ENCODE results near the gene TRIO.
A peak's percentile ranks its signal among the peaks of the same experiment; 100 is the strongest.

Gene TRIO

GRCh38 chr5:14246350-14247053 lies 103.4 kb downstream of the TRIO start:
- no peak overlapping the region for H3K4me3 ChIP-seq (ENCODE audit: control insufficient read depth, low read depth, low read length)
- no peak for DNase-seq (ENCODE audit: low read depth)
- TF ChIP-seq CTCF (conservative IDR thresholded peaks at IDR 0.05; ENCODE audit: control insufficient read depth, insufficient read depth, low read depth, low read length): no peak

GRCh38 chr5:14247054-14247386 lies 103.9 kb downstream of the TRIO start:
- H3K4me3 ChIP-seq (ENCODE audit: control insufficient read depth, low read depth, low read length): no peak overlapping the region
- DNase-seq (ENCODE audit: low read depth): no peak
- TF ChIP-seq CTCF (conservative IDR thresholded peaks at IDR 0.05; ENCODE audit: control insufficient read depth, insufficient read depth, low read depth, low read length): no peak

- no peak for DNase-seq (ENCODE audit: low read depth)
- TF ChIP-seq CTCF (conservative IDR thresholded peaks at IDR 0.05; ENCODE audit: control insufficient read depth, insufficient read depth, low read depth, low read length): no peak
- no peak overlapping the region for H3K4me3 ChIP-seq (ENCODE audit: control insufficient read depth, low read depth, low read length)
These were observed 106.3 kb downstream of the TRIO start for GRCh38 chr5:14249258-14250082.

- no peak for TF ChIP-seq CTCF (conservative IDR thresholded peaks at IDR 0.05; ENCODE audit: control insufficient read depth, insufficient read depth, low read depth, low read length)
- peak; percentile 84 for DNase-seq (ENCODE audit: low read depth)
- no peak overlapping the region for H3K4me3 ChIP-seq (ENCODE audit: control insufficient read depth, low read depth, low read length)
These were observed 107.0 kb downstream of the TRIO start for GRCh38 chr5:14250084-14250695.

- no peak for DNase-seq (ENCODE audit: low read depth)
- no peak for TF ChIP-seq CTCF (conservative IDR thresholded peaks at IDR 0.05; ENCODE audit: control insufficient read depth, insufficient read depth, low read depth, low read length)
- no peak overlapping the region for H3K4me3 ChIP-seq (ENCODE audit: control insufficient read depth, low read depth, low read length)
These were observed 107.9 kb downstream of the TRIO start for GRCh38 chr5:14250748-14251701.

- H3K4me3 ChIP-seq (ENCODE audit: control insufficient read depth, low read depth, low read length): no peak overlapping the region
- DNase-seq (ENCODE audit: low read depth): no peak
- TF ChIP-seq CTCF (conservative IDR thresholded peaks at IDR 0.05; ENCODE audit: control insufficient read depth, insufficient read depth, low read depth, low read length): no peak
These were observed 108.6 kb downstream of the TRIO start for GRCh38 chr5:14251733-14252132.

Data from fibroblast of mammary gland (primary cell).